Amygdala (tissue), 56 donors: ENCODE measurements around the gene CYTH1.
A peak's percentile ranks its signal among the peaks of the same experiment; 100 is the strongest.

Experiments used
- DNase-seq, 56 donors: peaks; one replicate each; lab custom pipeline; 2025; lab: John Stamatoyannopoulos, UW

CYTH1 gene

GRCh38 chr17:78697122-78697521 is 85.0 kb downstream of the CYTH1 start:
- DNase-seq: no peak

- no peak for DNase-seq
Observed at GRCh38 chr17:78696016-78696982, 85.8 kb downstream of the CYTH1 start.

GRCh38 chr17:78694805-78695531 is 87.1 kb downstream of the CYTH1 start:
- DNase-seq: no peak

GRCh38 chr17:78693346-78694083 is 88.6 kb downstream of the CYTH1 start:
- DNase-seq: no peak

GRCh38 chr17:78692460-78693010 is 89.5 kb downstream of the CYTH1 start:
- no peak for DNase-seq

GRCh38 chr17:78689029-78689428 is 93.0 kb downstream of the CYTH1 start:
- no peak for DNase-seq

GRCh38 chr17:78687944-78688343 is 94.1 kb downstream of the CYTH1 start:
- no peak for DNase-seq

- no peak for DNase-seq
Observed at GRCh38 chr17:78687125-78687524, 94.9 kb downstream of the CYTH1 start.

GRCh38 chr17:78684026-78684425 is 98.0 kb downstream of the CYTH1 start:
- no peak for DNase-seq

- DNase-seq: no peak
Observed at GRCh38 chr17:78683408-78683961, 98.6 kb downstream of the CYTH1 start.

GRCh38 chr17:78682363-78682762 is 99.7 kb downstream of the CYTH1 start:
- no peak for DNase-seq

GRCh38 chr17:78680436-78680835 is 101.6 kb downstream of the CYTH1 start:
- no peak for DNase-seq

- peak in 14 of 56 donors; percentile 14 to 55 (median 28) for DNase-seq
Observed at GRCh38 chr17:78679495-78680395, 102.3 kb downstream of the CYTH1 start.

- no peak for DNase-seq
Observed at GRCh38 chr17:78678711-78679110, 103.4 kb downstream of the CYTH1 start.

- no peak for DNase-seq
Observed at GRCh38 chr17:78678222-78678557, 103.9 kb downstream of the CYTH1 start.

- DNase-seq: no peak
Observed at GRCh38 chr17:78677303-78678221, 104.5 kb downstream of the CYTH1 start.

- DNase-seq: no peak
Observed at GRCh38 chr17:78676412-78677302, 105.4 kb downstream of the CYTH1 start.
